ENCODE measurements around the gene LACTB.

- no peak for TF ChIP-seq SUZ12 (IDR thresholded peaks at IDR 0.05)
- TF ChIP-seq CTBP1 (IDR thresholded peaks at IDR 0.05; ENCODE audit: borderline replicate concordance) = no peak
These were observed 43.7 kb downstream of the LACTB start for GRCh38 chr15:63165166-63165859.
